EL (cell line): ENCODE measurements around the gene APCDD1.
"Not testable (repeated sequence)": the region's sequence is repeated elsewhere in the genome, so short reads cannot be mapped to it uniquely, and the experiment has no call there.

Source experiments
- DNase-seq: peaks from one replicate; pipeline ENCODE4 v3.0.0-alpha.2; 2016

The APCDD1 gene

GRCh38 chr18:10497206-10497749 lies 42.8 kb downstream of the APCDD1 start:
- DNase-seq = no peak

- DNase-seq = no peak
These were observed 44.8 kb downstream of the APCDD1 start for GRCh38 chr18:10499230-10499629.

- DNase-seq = no peak
These were observed 45.6 kb downstream of the APCDD1 start for GRCh38 chr18:10500038-10500437.

- DNase-seq = no peak
These were observed 50.3 kb downstream of the APCDD1 start for GRCh38 chr18:10504723-10505122.

- DNase-seq = not testable (repeated sequence)
These were observed 51.5 kb downstream of the APCDD1 start for GRCh38 chr18:10505892-10506291.

GRCh38 chr18:10508591-10508990 lies 54.2 kb downstream of the APCDD1 start:
- no peak for DNase-seq

- DNase-seq = no peak
These were observed 56.8 kb downstream of the APCDD1 start for GRCh38 chr18:10511236-10511635.

- no peak for DNase-seq
These were observed 59.6 kb downstream of the APCDD1 start for GRCh38 chr18:10514082-10514481.

GRCh38 chr18:10514601-10515000 lies 60.2 kb downstream of the APCDD1 start:
- DNase-seq = no peak

- DNase-seq = no peak
These were observed 61.0 kb downstream of the APCDD1 start for GRCh38 chr18:10515456-10515855.

GRCh38 chr18:10516078-10516477 lies 61.6 kb downstream of the APCDD1 start:
- no peak for DNase-seq

GRCh38 chr18:10518595-10519255 lies 64.3 kb downstream of the APCDD1 start:
- DNase-seq = peak; percentile 41

- peak; percentile 63 for DNase-seq
These were observed 64.9 kb downstream of the APCDD1 start for GRCh38 chr18:10519366-10519765.

GRCh38 chr18:10519999-10520935 lies 65.8 kb downstream of the APCDD1 start:
- peak; percentile 89 for DNase-seq

GRCh38 chr18:10521566-10521965 lies 67.1 kb downstream of the APCDD1 start:
- no peak for DNase-seq

- DNase-seq = no peak
These were observed 68.1 kb downstream of the APCDD1 start for GRCh38 chr18:10522574-10522973.

GRCh38 chr18:10523544-10523943 lies 69.1 kb downstream of the APCDD1 start:
- DNase-seq = no peak

- DNase-seq = peak; percentile 71
These were observed 70.3 kb downstream of the APCDD1 start for GRCh38 chr18:10524507-10525370.

- DNase-seq = no peak
These were observed 70.9 kb downstream of the APCDD1 start for GRCh38 chr18:10525371-10525691.

- peak; percentile 94 for DNase-seq
These were observed 71.5 kb downstream of the APCDD1 start, which contains the start of gene NAPG for GRCh38 chr18:10525697-10526560. TSS of gene NAPG (plus strand) at chr18:10526027. CDS start at chr18:10526103, 76 bp downstream.

GRCh38 chr18:10526561-10526949 lies 72.1 kb downstream of the APCDD1 start:
- DNase-seq = peak; percentile 12

- DNase-seq = no peak
These were observed 74.0 kb downstream of the APCDD1 start for GRCh38 chr18:10528439-10528838.
